ENCODE results near the gene OVOL2. TPM values are rescaled to one million over a fixed set of nuclear protein-coding genes. Genes with fewer than 3 reads are reported as not detected.
"Not testable (repeated sequence)": the region's sequence is repeated elsewhere in the genome, so short reads cannot be mapped to it uniquely, and the experiment has no call there.

The OVOL2 gene
- total and polyA plus RNA-seq, 7 experiments from 2014 or later: not detected

GRCh38 chr20:18032977-18033892 is 24.5 kb downstream of the OVOL2 start:
- H3K36me3 ChIP-seq (ENCODE audit: control insufficient read depth in 2 of 3, insufficient read depth in 3 of 3, low read length in 3 of 3): no peaks in the 10 kb centered on the region
- Mint-ChIP-seq H3K36me3 (no peaks in the 10 kb centered on the region), H3K4me3 (no peak overlapping the region), H3K27ac (no peak overlapping the region), H3K27me3 (peaks cover 0 to 14% (median 7%) of the 10 kb centered on the region in 5 donors), H3K4me1 (no peaks in the 10 kb centered on the region), H3K9me3 (no peaks in the 10 kb centered on the region)
- ChIA-PET CTCF (interaction anchor here (0.8 kb wide), 1 partner anchor 167 kb away, joined by 3 read pairs; no protein-coding TSS in a partner anchor), POLR2A (no interaction called here)
- intact Hi-C loops (cut with micrococcal nuclease): no loop called here
- DNase-seq (no peak), ATAC-seq (no peak)
- H3K4me1 ChIP-seq (ENCODE audit: control insufficient read depth in 2 of 2, insufficient read depth in 2 of 2, low read length in 2 of 2): no peaks in the 10 kb centered on the region
- no peaks in the 10 kb centered on the region for H3K27me3 ChIP-seq (ENCODE audit: control insufficient read depth in 2 of 2, insufficient read depth in 2 of 2, low read length in 2 of 2)
- no peaks in the 10 kb centered on the region for H3K9me3 ChIP-seq (ENCODE audit: control insufficient read depth in 2 of 3, low read length in 3 of 3)
- no peak overlapping the region for H3K27ac ChIP-seq (ENCODE audit: low read depth, low read length)
- no peak overlapping the region for H3K4me3 ChIP-seq (ENCODE audit: low read length)

GRCh38 chr20:18031888-18032509 is 25.7 kb downstream of the OVOL2 start:
- Histone ChIP-seq H3K9me3 (ENCODE audit: control insufficient read depth in 2 of 3, low read length in 3 of 3) (no peaks in the 10 kb centered on the region), H3K4me1 (ENCODE audit: control insufficient read depth in 2 of 2, insufficient read depth in 2 of 2, low read length in 2 of 2) (no peaks in the 10 kb centered on the region), H3K4me3 (ENCODE audit: low read length) (no peak overlapping the region), H3K36me3 (ENCODE audit: control insufficient read depth in 2 of 3, insufficient read depth in 3 of 3, low read length in 3 of 3) (no peaks in the 10 kb centered on the region), H3K27ac (ENCODE audit: low read depth, low read length) (no peak overlapping the region), H3K27me3 (ENCODE audit: control insufficient read depth in 2 of 2, insufficient read depth in 2 of 2, low read length in 2 of 2) (no peaks in the 10 kb centered on the region)
- H3K9me3 Mint-ChIP-seq: no peaks in the 10 kb centered on the region
- peak overlapping the region in 1 of 9 donors; percentile 4 for H3K27ac Mint-ChIP-seq
- H3K36me3 Mint-ChIP-seq: no peaks in the 10 kb centered on the region
- ChIA-PET CTCF (no interaction called here), POLR2A (no interaction called here)
- intact Hi-C loops (cut with micrococcal nuclease): no loop called here
- no peak for DNase-seq
- ATAC-seq: no peak
- no peaks in the 10 kb centered on the region for H3K4me1 Mint-ChIP-seq
- H3K27me3 Mint-ChIP-seq: peaks cover 0 to 12% (median 0%) of the 10 kb centered on the region in 5 donors
- no peak overlapping the region for H3K4me3 Mint-ChIP-seq

GRCh38 chr20:18031050-18031449 is 26.7 kb downstream of the OVOL2 start:
- POLR2A ChIA-PET: no interaction called here
- intact Hi-C loops (cut with micrococcal nuclease): no loop called here
- CTCF ChIA-PET: no interaction called here
- Mint-ChIP-seq H3K27ac (no peak overlapping the region), H3K4me3 (no peak overlapping the region), H3K9me3 (no peaks in the 10 kb centered on the region), H3K27me3 (peaks cover 0 to 12% (median 0%) of the 10 kb centered on the region in 5 donors), H3K36me3 (no peaks in the 10 kb centered on the region), H3K4me1 (no peaks in the 10 kb centered on the region)
- ATAC-seq (no peak), DNase-seq (no peak)
- H3K27me3 ChIP-seq (ENCODE audit: control insufficient read depth in 2 of 2, insufficient read depth in 2 of 2, low read length in 2 of 2): no peaks in the 10 kb centered on the region
- H3K4me3 ChIP-seq (ENCODE audit: low read length): no peak overlapping the region
- H3K9me3 ChIP-seq (ENCODE audit: control insufficient read depth in 2 of 3, low read length in 3 of 3): no peaks in the 10 kb centered on the region
- H3K27ac ChIP-seq (ENCODE audit: low read depth, low read length): no peak overlapping the region
- H3K36me3 ChIP-seq (ENCODE audit: control insufficient read depth in 2 of 3, insufficient read depth in 3 of 3, low read length in 3 of 3): no peaks in the 10 kb centered on the region
- no peaks in the 10 kb centered on the region for H3K4me1 ChIP-seq (ENCODE audit: control insufficient read depth in 2 of 2, insufficient read depth in 2 of 2, low read length in 2 of 2)

- Mint-ChIP-seq H3K4me3 (no peak overlapping the region), H3K27me3 (peaks cover 0 to 10% (median 0%) of the 10 kb centered on the region in 5 donors), H3K4me1 (no peaks in the 10 kb centered on the region), H3K9me3 (no peaks in the 10 kb centered on the region), H3K36me3 (no peaks in the 10 kb centered on the region), H3K27ac (no peak overlapping the region)
- no peaks in the 10 kb centered on the region for H3K4me1 ChIP-seq (ENCODE audit: control insufficient read depth in 2 of 2, insufficient read depth in 2 of 2, low read length in 2 of 2)
- H3K36me3 ChIP-seq (ENCODE audit: control insufficient read depth in 2 of 3, insufficient read depth in 3 of 3, low read length in 3 of 3): no peaks in the 10 kb centered on the region
- no peaks in the 10 kb centered on the region for H3K27me3 ChIP-seq (ENCODE audit: control insufficient read depth in 2 of 2, insufficient read depth in 2 of 2, low read length in 2 of 2)
- H3K27ac ChIP-seq (ENCODE audit: low read depth, low read length): no peak overlapping the region
- DNase-seq: no peak
- no peak for ATAC-seq
- CTCF ChIA-PET: no interaction called here
- POLR2A ChIA-PET: no interaction called here
- no peak overlapping the region for H3K4me3 ChIP-seq (ENCODE audit: low read length)
- no peaks in the 10 kb centered on the region for H3K9me3 ChIP-seq (ENCODE audit: control insufficient read depth in 2 of 3, low read length in 3 of 3)
- intact Hi-C loops (cut with micrococcal nuclease): no loop called here
Observed at GRCh38 chr20:18030020-18030419, 27.7 kb downstream of the OVOL2 start.

GRCh38 chr20:18027011-18027410 is 30.7 kb downstream of the OVOL2 start:
- H3K4me3 Mint-ChIP-seq; H3K9me3 Mint-ChIP-seq; intact Hi-C loops (cut with micrococcal nuclease); H3K9me3 ChIP-seq (ENCODE audit: control insufficient read depth in 2 of 3, low read length in 3 of 3); H3K4me3 ChIP-seq (ENCODE audit: low read length); DNase-seq; H3K27ac Mint-ChIP-seq; H3K27ac ChIP-seq (ENCODE audit: low read depth, low read length); H3K36me3 Mint-ChIP-seq; H3K27me3 Mint-ChIP-seq; H3K27me3 ChIP-seq (ENCODE audit: control insufficient read depth in 2 of 2, insufficient read depth in 2 of 2, low read length in 2 of 2); POLR2A ChIA-PET; H3K36me3 ChIP-seq (ENCODE audit: control insufficient read depth in 2 of 3, insufficient read depth in 3 of 3, low read length in 3 of 3); CTCF ChIA-PET; H3K4me1 Mint-ChIP-seq; H3K4me1 ChIP-seq (ENCODE audit: control insufficient read depth in 2 of 2, insufficient read depth in 2 of 2, low read length in 2 of 2); ATAC-seq: not testable (repeated sequence)

GRCh38 chr20:18024606-18025127 is 33.0 kb downstream of the OVOL2 start:
- Histone ChIP-seq H3K4me3 (ENCODE audit: low read length) (no peak overlapping the region), H3K36me3 (ENCODE audit: control insufficient read depth in 2 of 3, insufficient read depth in 3 of 3, low read length in 3 of 3) (no peaks in the 10 kb centered on the region), H3K9me3 (ENCODE audit: control insufficient read depth in 2 of 3, low read length in 3 of 3) (no peaks in the 10 kb centered on the region), H3K27me3 (ENCODE audit: control insufficient read depth in 2 of 2, insufficient read depth in 2 of 2, low read length in 2 of 2) (no peaks in the 10 kb centered on the region), H3K4me1 (ENCODE audit: control insufficient read depth in 2 of 2, insufficient read depth in 2 of 2, low read length in 2 of 2) (no peaks in the 10 kb centered on the region), H3K27ac (ENCODE audit: low read depth, low read length) (no peak overlapping the region)
- intact Hi-C loops (cut with micrococcal nuclease): no loop called here
- no peak for ATAC-seq
- DNase-seq: no peak
- ChIA-PET POLR2A (no interaction called here), CTCF (no interaction called here)
- Mint-ChIP-seq H3K27me3 (peaks cover 0 to 5% (median 0%) of the 10 kb centered on the region in 5 donors), H3K36me3 (no peaks in the 10 kb centered on the region), H3K4me3 (no peak overlapping the region), H3K9me3 (peaks cover 0 to 3% (median 0%) of the 10 kb centered on the region in 11 donors), H3K4me1 (no peaks in the 10 kb centered on the region), H3K27ac (no peak overlapping the region)

Measured in naive thymus-derived CD4-positive, alpha-beta T cell (primary cell).